ENCODE measurements around the gene LZTS3. TPM values are rescaled to one million over a fixed set of nuclear protein-coding genes. Genes with fewer than 3 reads are reported as not detected.

LZTS3 gene
- total and polyA plus RNA-seq, 2 of the 8 experiments (the other 6 are each of a cell fraction or from before 2014, with no cell fraction given) = 31.8 to 33.5 TPM

- TF ChIP-seq RBBP5 (IDR thresholded peaks at IDR 0.05; ENCODE audit: borderline replicate concordance, low read depth, low read length) (no peak), JUND (IDR thresholded peaks at IDR 0.05; ENCODE audit: low read length) (no peak), GTF2F1 (IDR thresholded peaks at IDR 0.05; ENCODE audit: borderline replicate concordance, low read depth, low read length) (no peak), CREB1 (IDR thresholded peaks at IDR 0.05) (no peak)
Observed at GRCh38 chr20:3177746-3178485, 4.6 kb upstream of the LZTS3 start (continued).

All from H1 (cell line).